GM21576 (cell line): Measurements from ENCODE around the gene ACYP2.

Experiments used
- ATAC-seq: cut with Tn5 transposase; IDR thresholded peaks from one replicate; pipeline ENCODE4 v1.9.1; 2021; ENCODE audit warnings: mild to moderate bottlenecking, moderate library complexity; ENCODE audit not compliant: unreplicated experiment

ACYP2 gene

DNA sequence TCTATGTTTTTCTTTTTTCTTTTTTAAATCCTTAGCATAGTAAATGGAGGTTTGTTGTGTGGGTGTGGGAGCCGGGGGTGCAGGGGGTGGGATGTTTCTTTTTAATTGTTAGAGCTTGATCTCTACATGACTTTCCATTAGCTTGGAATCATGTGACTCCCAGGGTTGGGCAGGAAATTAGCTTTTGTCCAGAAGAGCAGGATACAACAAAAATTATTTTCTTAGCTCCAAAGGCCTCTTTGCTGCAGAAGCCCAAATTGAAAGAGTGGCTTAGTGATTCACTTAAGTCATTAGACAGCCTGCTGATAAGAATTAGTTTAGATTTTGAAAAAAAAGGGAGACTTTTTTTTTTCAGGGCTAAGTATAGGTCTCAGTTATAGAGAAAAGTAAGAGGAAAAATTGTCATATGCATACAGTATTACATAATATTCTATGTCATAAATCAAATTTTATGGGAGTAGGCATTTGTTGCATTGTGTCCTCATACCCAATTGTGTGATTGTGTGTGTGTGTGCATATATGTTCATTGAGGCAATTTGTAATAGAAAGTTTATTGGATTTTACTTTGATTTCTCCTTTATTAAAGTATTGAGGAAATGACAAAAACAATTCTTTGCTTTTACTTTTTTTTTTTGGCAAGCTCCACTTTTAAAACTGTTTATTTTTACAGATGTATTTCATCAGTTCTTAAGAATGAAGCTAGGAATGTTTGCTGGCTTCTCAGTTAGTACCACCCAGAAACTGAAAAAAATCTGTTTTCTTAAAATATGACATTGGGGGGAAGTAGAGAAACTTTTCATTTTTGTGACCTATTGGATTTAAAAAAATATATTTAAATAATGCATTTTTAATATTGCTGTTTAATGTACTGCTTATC is 93.2 kb downstream of the ACYP2 start:
- no peak for ATAC-seq

GRCh38 chr2:54209379-54209778 is 94.0 kb downstream of the ACYP2 start:
- no peak for ATAC-seq

DNA sequence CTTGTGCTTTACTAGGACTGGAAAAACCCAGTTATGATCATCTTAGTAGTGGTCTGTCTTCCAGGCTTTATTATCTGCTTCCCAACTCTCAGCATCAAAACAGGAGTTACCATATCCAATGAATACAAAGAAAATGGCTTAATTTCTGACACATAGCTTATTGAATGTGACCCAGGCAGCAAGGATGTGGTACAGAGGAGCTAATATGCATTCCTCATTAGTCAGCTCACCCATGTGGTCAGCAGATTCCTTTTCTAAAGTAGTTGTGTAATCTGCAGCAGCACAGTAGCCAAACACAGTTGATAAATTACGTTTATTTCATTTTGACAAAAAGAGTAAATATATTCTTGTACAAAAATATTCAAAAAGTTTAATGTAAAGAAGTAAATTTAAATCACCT is 97.0 kb downstream of the ACYP2 start:
- ATAC-seq: no peak

- ATAC-seq: no peak
Measured at GRCh38 chr2:54213082-54213481, 97.7 kb downstream of the ACYP2 start.

GRCh38 chr2:54224997-54225396 is 109.6 kb downstream of the ACYP2 start:
- ATAC-seq: no peak

- no peak for ATAC-seq
Measured at GRCh38 chr2:54226260-54226659, 110.8 kb downstream of the ACYP2 start.

DNA sequence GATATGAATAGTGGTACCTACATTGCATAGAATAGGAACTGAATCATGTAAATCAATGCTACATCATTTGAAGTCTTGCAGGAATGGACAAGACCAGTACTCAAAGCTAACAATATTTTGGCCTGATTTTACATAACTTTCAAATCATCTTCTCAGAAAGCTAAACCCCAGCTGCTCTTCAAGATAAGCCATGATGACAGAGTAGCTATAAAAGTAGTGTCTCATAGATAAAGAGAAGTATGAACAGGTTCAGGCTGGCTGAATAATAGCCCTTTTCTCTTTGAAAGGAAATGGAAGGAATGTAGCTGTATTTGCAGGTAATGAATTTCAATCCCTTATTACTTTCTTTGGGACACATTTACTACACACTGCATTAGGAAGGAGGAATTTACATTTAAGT is 112.4 kb downstream of the ACYP2 start:
- no peak for ATAC-seq

GRCh38 chr2:54228945-54229344 is 113.5 kb downstream of the ACYP2 start:
- ATAC-seq: no peak

GRCh38 chr2:54233832-54234649 is 118.6 kb downstream of the ACYP2 start:
- no peak for ATAC-seq

GRCh38 chr2:54237428-54237827 is 122.0 kb downstream of the ACYP2 start:
- ATAC-seq: no peak

- ATAC-seq: no peak
Measured at GRCh38 chr2:54239427-54239826, 124.0 kb downstream of the ACYP2 start.

- no peak for ATAC-seq
Measured at GRCh38 chr2:54240515-54241469, 125.4 kb downstream of the ACYP2 start.

DNA sequence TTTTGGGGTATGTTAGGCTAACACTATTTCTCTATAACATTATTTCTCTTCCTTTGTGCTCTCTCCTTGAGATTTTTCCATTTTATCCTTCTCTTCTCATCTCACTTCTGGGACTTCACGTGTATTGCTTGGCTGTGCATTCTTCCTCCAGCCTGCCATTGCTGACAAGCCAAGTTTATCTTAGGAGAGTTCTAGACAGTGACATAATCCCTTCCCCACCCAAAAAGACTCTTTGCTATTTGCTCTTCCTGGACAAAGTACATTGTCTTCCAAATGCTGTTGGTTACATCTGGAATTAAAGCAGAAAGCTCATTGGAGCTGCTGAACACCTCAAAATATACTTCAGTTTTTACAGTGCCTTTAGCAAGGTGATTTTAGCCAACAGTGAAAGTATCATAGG is 131.7 kb downstream of the ACYP2 start:
- ATAC-seq: no peak

DNA sequence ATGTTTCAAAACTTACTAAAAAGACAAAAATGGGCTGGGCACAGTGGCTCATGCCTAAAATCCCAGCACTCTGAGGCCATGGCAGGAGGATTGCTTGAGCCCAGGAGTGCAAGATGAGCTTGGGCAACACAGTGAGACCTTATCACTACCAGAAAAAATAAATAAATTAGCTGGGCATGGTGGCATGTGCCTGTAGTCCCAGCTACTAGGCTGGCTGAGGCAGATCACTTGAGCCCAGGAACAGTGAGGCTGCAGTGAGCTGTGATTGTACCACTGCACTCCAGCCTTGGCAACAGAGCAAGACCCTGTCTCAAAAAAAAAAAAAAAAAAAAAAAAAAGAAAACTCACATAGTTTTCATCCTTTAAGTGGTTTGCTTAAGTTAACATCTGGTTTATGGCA is 134.2 kb downstream of the ACYP2 start:
- ATAC-seq: no peak

DNA sequence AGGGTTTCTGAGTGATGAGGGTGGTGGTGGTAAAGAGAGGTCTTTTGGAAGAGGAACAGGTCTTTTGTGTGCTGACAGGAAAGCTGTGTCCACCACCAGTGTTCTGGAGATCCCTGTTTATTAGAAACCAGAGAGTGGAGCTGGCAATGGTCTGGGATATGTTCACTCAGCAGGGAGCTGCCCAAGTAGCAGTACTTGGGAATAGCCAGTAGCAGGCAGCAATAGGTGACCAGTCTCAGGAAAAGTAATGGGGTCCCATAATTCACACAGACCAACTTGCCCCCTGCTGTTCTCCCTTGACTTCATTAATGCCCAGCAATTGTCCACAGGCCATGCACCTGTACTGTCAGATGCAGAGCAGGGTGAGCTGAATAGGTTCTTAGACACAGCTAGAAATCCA is 138.8 kb downstream of the ACYP2 start:
- no peak for ATAC-seq

GRCh38 chr2:54255230-54256090 is 140.0 kb downstream of the ACYP2 start:
- ATAC-seq: no peak

DNA sequence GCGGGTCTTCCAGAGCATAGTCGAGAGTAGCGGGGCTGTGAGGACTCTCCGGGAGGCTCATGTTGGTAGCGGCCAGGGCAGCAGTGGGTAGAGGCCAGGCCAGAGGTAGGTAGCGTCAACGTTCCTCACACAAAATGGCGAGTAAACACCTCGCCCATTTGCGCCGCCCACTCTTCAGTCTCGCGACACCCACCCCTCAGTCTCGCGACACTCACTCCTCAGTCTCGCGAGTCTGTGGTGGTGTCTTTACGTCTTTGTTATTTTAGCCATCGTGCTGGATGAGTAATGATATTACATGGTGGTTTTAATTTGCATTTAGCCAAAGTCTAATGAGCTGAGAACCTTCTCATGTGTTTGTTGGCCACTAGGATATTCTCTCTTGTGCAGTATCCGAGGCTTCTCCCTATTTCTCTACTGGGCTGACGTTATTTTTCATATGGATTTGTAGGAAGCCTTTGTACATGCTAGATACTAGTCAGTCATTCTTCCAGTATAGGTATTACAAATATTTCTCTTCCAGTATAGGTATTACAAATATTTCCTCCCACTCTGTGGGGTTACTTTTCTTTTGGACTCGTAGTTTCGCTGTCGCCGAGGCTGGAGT is 140.8 kb downstream of the ACYP2 start, which contains the start of gene TSPYL6:
TSPYL6 (minus strand) TSS at position 139 of the 604 bp plus-strand sequence; CDS start at position 61, 78 bp downstream.
- ATAC-seq: no peak

DNA sequence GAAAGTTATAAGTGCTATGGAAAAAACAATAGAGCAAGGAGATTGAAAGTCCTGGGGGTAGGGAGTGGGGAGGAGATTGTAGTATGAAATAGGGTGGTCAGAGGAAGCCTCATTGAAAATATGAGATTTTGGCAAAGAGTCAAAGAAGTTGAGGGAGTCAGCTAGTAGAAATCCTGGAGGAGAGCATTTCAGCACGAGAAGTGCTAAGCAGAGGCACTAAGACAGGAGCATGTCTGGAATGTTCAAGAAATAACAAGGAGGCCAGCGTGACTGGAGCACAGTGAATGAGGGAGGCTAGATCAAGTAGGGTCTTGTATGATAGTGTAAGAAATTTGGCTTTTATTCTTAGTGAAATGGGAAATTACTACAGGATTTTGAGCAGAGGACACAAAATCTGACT is 142.8 kb downstream of the ACYP2 start:
- ATAC-seq: no peak
